H7 (cell line): ENCODE results near the gene GNG12. TPM values are rescaled to one million over a fixed set of nuclear protein-coding genes. Genes with fewer than 3 reads are reported as not detected.
"Not testable (repeated sequence)": the region's sequence is repeated elsewhere in the genome, so short reads cannot be mapped to it uniquely, and the experiment has no call there.

Source experiments
- DNase-seq: peaks from one replicate; pipeline ENCODE4 v3.0.0; 2012
- H3K27me3 ChIP-seq: 2 replicates; pipeline ENCODE4 v1.6.0; 2011; ENCODE audit warnings: mild to moderate bottlenecking, low read length; ENCODE audit not compliant: control insufficient read depth, insufficient read depth
- H3K36me3 ChIP-seq: replicated peaks from 2 replicates; pipeline ENCODE4 v1.5.1; 2011; ENCODE audit warnings: low read length; ENCODE audit not compliant: control insufficient read depth, insufficient read depth
- H3K4me3 ChIP-seq: 2 replicates; pipeline ENCODE4 v1.5.1; 2011; ENCODE audit warnings: low read depth, mild to moderate bottlenecking, control low read depth, low read length, moderate library complexity; ENCODE audit not compliant: insufficient read depth
- total RNA-seq: library from RNA; depleted of rRNA; stranded (reverse); fragments of >200 nt; shearing (Covaris generic); gene quantifications from 2 replicates; pipeline ENCODE4 v1.2.3, GENCODE V29; 2014; rRNA removed

Gene GNG12
- total RNA-seq, 1 experiment from 2014 or later: 42.8 TPM

DNA sequence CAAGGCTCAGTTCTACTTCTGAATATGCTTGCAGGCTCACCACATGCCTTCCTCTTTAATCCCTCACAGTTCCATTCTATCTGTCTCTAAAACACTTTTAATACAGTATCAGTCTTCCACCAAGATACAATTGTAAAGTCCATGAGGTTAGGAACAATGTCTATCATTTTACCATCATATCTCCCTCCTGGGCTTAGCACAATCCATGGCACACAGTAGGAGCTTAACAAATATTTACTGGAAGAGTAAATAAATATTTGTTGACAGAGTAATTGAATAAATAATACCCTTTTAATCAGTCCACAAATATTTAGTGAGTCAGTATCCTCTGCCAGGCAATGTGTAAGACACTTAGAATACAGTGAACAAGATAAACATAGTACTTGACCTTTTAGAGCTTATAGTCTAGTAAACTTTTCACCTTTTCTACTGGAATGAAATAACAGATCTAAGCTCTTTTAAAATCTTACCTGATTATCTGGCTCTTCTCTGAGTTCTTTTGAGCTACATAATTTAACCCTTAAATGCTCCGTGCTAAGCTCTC is 160.9 kb downstream of the GNG12 start:
- no peaks in the 10 kb centered on the region for H3K36me3 ChIP-seq
- no peak for DNase-seq
- H3K27me3 ChIP-seq: no peaks in the 10 kb centered on the region; the same call in 1 of the 2 replicates
- H3K4me3 ChIP-seq: no peak overlapping the region

DNA sequence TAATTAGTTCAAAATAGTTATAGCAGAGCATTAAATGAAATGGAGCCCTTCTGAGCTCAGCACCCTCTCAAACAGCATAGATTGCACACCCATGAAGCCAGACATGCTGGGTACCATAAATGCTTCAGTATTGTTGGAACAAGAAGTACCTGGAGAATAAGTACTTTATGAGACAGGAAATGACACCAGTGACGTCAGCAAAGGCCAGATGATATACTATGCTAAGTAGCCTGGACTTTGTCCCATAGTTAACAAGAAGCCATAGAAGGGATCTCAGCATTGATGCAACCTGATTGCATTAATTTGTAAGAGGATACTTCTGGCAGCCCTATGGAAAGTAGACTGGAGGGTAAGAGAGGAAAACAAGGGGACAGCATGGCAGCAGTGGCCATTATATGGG is 164.6 kb downstream of the GNG12 start:
- Histone ChIP-seq H3K4me3 (no peak overlapping the region), H3K27me3 (no peaks in the 10 kb centered on the region; the same call in 1 of the 2 replicates), H3K36me3 (no peaks in the 10 kb centered on the region)
- no peak for DNase-seq

DNA sequence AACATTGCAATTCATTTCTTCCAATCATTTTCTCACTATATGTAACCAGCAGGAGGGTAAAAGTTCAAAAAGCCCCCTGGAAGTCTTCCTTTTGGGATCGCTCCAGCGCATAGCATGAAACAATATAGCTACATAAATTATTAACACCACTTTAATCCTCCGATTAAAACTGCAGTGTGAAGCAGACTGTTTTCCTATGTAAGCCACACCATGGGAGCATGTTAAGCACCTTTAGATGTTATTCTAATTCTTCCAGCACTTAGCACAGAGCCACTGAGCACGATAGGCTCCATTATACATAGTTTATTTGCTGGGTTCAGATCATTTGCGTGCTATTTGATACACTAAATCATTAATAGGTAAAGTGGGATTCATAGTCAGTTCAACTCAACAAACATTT is 166.6 kb downstream of the GNG12 start:
- DNase-seq: no peak
- no peak overlapping the region for H3K4me3 ChIP-seq
- H3K27me3 ChIP-seq: no peaks in the 10 kb centered on the region; the same call in 1 of the 2 replicates
- H3K36me3 ChIP-seq: no peaks in the 10 kb centered on the region

DNA sequence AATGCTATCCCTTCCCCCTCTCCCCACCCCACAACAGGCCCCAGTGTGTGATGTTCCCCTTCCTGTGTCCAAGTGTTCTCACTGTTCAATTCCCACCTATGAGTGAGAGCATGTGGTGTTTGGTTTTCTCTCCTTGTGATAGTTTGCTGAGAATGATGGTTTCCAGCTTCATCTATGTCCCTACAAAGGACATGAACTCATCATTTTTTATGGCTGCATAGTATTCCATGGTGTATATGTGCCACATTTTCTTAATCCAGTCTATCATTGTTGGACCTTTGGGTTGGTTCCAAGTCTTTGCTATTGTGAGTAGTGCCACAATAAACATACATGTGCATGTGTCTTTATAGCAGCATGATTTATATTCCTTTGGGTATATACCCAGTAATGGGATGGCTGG is 168.0 kb downstream of the GNG12 start:
- H3K27me3 ChIP-seq, H3K36me3 ChIP-seq, DNase-seq, H3K4me3 ChIP-seq: not testable (repeated sequence)

DNA sequence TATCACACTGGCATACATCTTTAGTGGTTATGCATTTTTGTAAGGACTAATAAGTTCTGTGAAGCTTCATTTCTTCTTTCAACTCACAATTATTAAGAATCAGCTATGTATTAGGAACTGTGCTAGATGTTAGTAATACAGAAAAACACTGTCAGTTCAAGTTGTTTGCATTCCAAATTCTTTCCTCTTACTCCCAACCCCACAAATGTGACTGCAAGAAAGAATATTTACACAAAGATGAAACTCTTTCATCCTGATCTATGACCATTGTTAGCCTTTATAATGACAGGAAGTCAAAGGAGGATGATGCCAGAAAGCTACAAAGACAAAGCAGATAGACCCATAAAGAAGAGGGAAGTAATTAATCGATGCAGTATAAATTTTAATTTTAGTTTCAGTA is 169.2 kb downstream of the GNG12 start:
- H3K36me3 ChIP-seq: no peaks in the 10 kb centered on the region
- no peak for DNase-seq
- H3K27me3 ChIP-seq: no peaks in the 10 kb centered on the region
- H3K4me3 ChIP-seq: no peak overlapping the region

DNA sequence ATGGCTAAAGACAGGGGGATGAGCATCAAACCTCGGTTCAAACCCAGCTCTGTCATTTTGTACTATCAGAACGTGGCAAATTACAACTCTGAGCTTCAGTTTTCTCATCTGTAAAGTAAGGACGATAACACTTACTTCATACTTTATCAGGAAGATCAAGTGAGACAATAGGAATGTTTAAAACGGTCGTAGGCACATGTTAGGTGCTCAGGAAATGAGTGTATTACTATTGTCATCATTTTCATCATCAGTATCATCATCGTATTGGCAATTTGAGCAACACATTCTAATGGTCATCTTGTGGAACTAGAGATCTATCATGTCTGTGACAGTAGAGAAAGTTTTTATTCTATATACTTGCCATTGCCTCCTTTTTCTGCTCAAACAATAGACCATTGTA is 170.4 kb downstream of the GNG12 start:
- no peaks in the 10 kb centered on the region for H3K27me3 ChIP-seq
- no peak overlapping the region for H3K4me3 ChIP-seq
- H3K36me3 ChIP-seq: no peaks in the 10 kb centered on the region
- no peak for DNase-seq

DNA sequence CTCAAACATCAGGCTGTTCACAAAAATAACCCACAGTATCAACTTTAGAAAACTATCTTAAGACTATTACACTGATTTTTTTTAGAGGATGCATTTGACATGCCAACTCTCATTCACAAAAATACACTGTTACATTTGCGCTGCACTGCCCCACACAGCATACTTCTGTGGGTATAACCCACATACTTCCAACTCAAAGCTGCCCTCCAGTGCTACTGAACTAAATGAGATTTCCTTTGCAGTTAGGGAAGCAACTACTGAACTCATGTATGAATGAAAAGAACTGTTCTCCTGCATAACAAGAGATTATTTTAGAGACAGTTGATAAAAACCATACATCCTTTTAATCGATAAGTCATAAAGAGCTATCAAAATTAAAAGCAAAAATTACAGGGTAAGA is 174.0 kb downstream of the GNG12 start:
- DNase-seq: no peak
- no peak overlapping the region for H3K4me3 ChIP-seq
- H3K36me3 ChIP-seq: no peaks in the 10 kb centered on the region
- no peaks in the 10 kb centered on the region for H3K27me3 ChIP-seq

DNA sequence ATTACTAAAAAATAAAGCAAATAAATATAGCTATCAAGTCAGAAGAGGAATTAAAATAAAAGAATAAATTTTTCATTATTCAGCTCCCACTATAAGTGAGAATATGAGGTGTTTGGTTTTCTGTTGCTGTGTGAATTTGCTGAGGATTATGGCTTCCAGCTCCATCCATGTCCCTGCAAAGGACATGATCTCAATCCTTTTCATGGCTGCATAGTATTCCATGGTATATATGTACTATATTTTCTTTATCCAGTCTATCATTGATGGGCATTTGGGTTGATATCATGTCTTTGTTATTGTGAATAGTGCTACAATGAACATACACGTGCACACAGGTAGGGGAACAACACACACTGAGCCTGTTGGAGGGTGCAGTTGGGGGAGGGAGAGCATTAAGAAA is 176.1 kb downstream of the GNG12 start:
- H3K36me3 ChIP-seq, DNase-seq, H3K27me3 ChIP-seq, H3K4me3 ChIP-seq: not testable (repeated sequence)

DNA sequence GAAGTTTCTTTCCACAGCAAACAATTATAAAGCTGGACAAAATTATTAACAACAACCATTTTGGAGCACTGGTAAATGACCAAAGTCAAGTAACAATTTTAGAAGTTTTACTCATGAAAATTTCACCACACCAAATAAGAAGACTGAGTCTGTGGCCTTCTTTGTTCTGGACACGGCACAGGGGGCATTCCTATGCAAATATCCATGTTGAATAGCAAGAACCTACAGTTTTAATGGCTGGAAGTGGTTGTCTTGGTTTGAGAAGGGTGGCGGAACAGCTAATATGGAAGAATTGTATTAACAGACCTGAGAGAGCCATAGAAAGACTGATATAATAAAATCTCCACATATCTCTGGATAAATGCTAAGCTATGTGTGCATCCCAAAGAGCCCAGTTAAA is 177.7 kb downstream of the GNG12 start:
- DNase-seq: no peak

DNA sequence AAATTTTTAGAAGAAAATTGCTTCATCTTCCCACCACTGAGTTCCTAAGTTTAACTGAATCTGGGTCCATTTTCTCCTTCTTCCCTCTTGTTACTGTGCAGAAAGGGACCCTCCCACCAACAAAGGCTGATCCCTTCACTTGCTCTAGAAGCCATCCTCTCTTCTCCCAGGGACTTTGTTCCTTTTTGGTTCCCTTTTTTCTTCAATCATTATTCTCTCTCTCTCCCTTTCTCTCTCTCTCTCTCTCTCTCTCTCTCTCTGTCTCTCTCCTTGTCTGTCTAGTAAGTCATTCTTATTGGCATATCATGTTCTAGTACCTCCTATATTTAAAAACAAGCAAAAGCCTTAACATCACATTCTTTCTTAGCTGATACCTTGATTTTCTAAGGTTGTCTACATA is 180.0 kb downstream of the GNG12 start:
- DNase-seq: no peak
- H3K36me3 ChIP-seq: no peaks in the 10 kb centered on the region
- H3K4me3 ChIP-seq: no peak overlapping the region
- H3K27me3 ChIP-seq: no peaks in the 10 kb centered on the region

More for the DNA sequence above, 177.7 kb downstream of the GNG12 start:
- no peaks in the 10 kb centered on the region for H3K36me3 ChIP-seq
- H3K27me3 ChIP-seq: no peaks in the 10 kb centered on the region
- no peak overlapping the region for H3K4me3 ChIP-seq

DNA sequence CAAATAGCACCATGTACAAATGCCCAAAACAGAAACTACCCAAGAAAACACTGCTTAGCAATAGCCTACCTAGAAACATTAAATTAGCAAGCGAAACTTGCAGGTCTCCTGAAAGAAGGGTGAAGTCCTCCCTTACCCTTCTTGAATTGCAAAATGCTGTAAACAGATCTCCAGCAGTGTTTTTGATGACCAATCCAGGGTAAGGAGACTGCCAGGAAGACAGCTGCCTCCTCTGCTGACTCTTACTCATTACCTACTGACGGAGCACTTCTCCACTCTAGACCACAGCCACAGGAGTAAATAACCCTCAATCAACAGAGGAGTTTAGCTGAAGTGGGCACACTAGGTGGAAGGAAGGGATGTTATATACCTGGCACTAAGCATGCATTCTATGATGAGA is 180.5 kb downstream of the GNG12 start:
- no peaks in the 10 kb centered on the region for H3K27me3 ChIP-seq

More for the DNA sequence above, 180.5 kb downstream of the GNG12 start:
- DNase-seq: no peak
- Histone ChIP-seq H3K4me3 (no peak overlapping the region), H3K36me3 (no peaks in the 10 kb centered on the region)

Other genes starting within 250 kb of the GNG12 start
- gene GADD45A, start 148.3 kb downstream of the GNG12 start, total RNA-seq: 18.3 TPM in 2 replicates
- gene DIRAS3, start 217.2 kb upstream of the GNG12 start, total RNA-seq: 0.10 TPM in 1 of 2 replicates, not detected in the other